Measurements from ENCODE around the gene ANXA1.

GRCh38 chr9:73154271-73154670 is 2.6 kb downstream of the ANXA1 start:
- TF ChIP-seq CTCF (IDR thresholded peaks at IDR 0.05) (no peak), POLR2A (IDR thresholded peaks at IDR 0.05) (no peak)

Measured in body of pancreas (tissue), 4 donors.